Measurements from ENCODE around the gene CALM3. TPM values are rescaled to one million over a fixed set of nuclear protein-coding genes. Genes with fewer than 3 reads are reported as not detected.

The CALM3 gene
- total and polyA plus RNA-seq, 2 donors (not counting 3 experiments of a cell fraction or from before 2014, with no cell fraction given): 305 to 425 TPM

- dilution Hi-C loops (cut with MboI; ENCODE audit: extremely low pct_ligation_motif_present, low sequenced_read_pairs): no loop called here
- CTCF ChIA-PET: interaction anchor here (1.1 to 1.2 kb wide), 2 partner anchors 12 to 70 kb away, joined by 3 read pairs; no protein-coding TSS in a partner anchor
- no peak for FAIRE-seq
Observed at GRCh38 chr19:46591870-46592269, 9.3 kb upstream of the CALM3 start.

More at GRCh38 chr19:46591870-46592269, 9.3 kb upstream of the CALM3 start:
- POLR2A ChIA-PET: no interaction called here
- Histone ChIP-seq H3K27me3 (ENCODE audit: control insufficient read depth in 2 of 2, insufficient read depth in 2 of 2, low read length in 2 of 2) (no peaks in the 10 kb centered on the region), H3K4me1 (ENCODE audit: control insufficient read depth, extremely low read depth, insufficient read depth, low read length) (no peaks in the 10 kb centered on the region), H3K4me2 (ENCODE audit: insufficient read depth, low read length) (no peak overlapping the region), H3K36me3 (ENCODE audit: control insufficient read depth in 2 of 2, extremely low read depth in 1 of 2, insufficient read depth in 2 of 2, low read length in 2 of 2) (no peaks in the 10 kb centered on the region), H3K9me3 (replicated peaks; ENCODE audit: control insufficient read depth, insufficient read depth, low read length) (no peaks in the 10 kb centered on the region), H2AFZ (ENCODE audit: low read depth, low read length) (no peak overlapping the region), H3K4me3 (replicated peaks in 1 of 3; ENCODE audit: insufficient read depth in 1 of 3, low read depth in 1 of 3, low read length in 3 of 3) (no peak overlapping the region), H3K79me2 (ENCODE audit: control insufficient read depth, insufficient read depth, low read length) (no peaks in the 10 kb centered on the region), H4K20me1 (replicated peaks; ENCODE audit: control insufficient read depth, extremely low read depth, insufficient read depth, low read length) (no peaks in the 10 kb centered on the region), H3K27ac (ENCODE audit: insufficient read depth, low read depth, low read length) (no peak overlapping the region), H3K9ac (replicated peaks; ENCODE audit: extremely low read depth, insufficient read depth, low read length) (no peak overlapping the region), H3K9me1 (replicated peaks; ENCODE audit: control insufficient read depth, extremely low read depth, insufficient read depth, low read length) (no peaks in the 10 kb centered on the region)
- BruUV-seq (replicated peaks): no TSS peak
- DNase-seq (ENCODE audit: low read depth, low spot score): no peak
- no peak for TF ChIP-seq JUN (IDR thresholded peaks at IDR 0.05; ENCODE audit: borderline replicate concordance, insufficient read depth, insufficient read length, low read depth)
- no peak for TF ChIP-seq POLR2A (IDR thresholded peaks at IDR 0.05; ENCODE audit: low read depth, low read length)
- no peak for TF ChIP-seq POLR2AphosphoS5 (IDR thresholded peaks at IDR 0.05; ENCODE audit: insufficient read depth, low read depth, low read length)
- TF ChIP-seq, protein P1, sequence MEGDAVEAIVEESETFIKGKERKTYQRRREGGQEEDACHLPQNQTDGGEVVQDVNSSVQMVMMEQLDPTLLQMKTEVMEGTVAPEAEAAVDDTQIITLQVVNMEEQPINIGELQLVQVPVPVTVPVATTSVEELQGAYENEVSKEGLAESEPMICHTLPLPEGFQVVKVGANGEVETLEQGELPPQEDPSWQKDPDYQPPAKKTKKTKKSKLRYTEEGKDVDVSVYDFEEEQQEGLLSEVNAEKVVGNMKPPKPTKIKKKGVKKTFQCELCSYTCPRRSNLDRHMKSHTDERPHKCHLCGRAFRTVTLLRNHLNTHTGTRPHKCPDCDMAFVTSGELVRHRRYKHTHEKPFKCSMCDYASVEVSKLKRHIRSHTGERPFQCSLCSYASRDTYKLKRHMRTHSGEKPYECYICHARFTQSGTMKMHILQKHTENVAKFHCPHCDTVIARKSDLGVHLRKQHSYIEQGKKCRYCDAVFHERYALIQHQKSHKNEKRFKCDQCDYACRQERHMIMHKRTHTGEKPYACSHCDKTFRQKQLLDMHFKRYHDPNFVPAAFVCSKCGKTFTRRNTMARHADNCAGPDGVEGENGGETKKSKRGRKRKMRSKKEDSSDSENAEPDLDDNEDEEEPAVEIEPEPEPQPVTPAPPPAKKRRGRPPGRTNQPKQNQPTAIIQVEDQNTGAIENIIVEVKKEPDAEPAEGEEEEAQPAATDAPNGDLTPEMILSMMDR (IDR thresholded peaks at IDR 0.05; ENCODE audit: extremely low read depth in 1 of 2, insufficient read depth in 1 of 2, low read depth in 1 of 2, low read length in 2 of 2): no peak
- TF ChIP-seq EZH2 (IDR thresholded peaks at IDR 0.05; ENCODE audit: borderline replicate concordance, low read depth, low read length, severe bottlenecking): no peak
- TF ChIP-seq, protein P2, sequence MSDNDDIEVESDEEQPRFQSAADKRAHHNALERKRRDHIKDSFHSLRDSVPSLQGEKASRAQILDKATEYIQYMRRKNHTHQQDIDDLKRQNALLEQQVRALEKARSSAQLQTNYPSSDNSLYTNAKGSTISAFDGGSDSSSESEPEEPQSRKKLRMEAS (IDR thresholded peaks at IDR 0.05; ENCODE audit: insufficient read depth, insufficient read length): no peak
- TF ChIP-seq FOS (IDR thresholded peaks at IDR 0.05; ENCODE audit: borderline replicate concordance, insufficient read depth, low read length): no peak
- no peak for TF ChIP-seq MYC (IDR thresholded peaks at IDR 0.05; ENCODE audit: low read depth, low read length)
- TF ChIP-seq GATA2 (IDR thresholded peaks at IDR 0.05; ENCODE audit: insufficient read depth, insufficient read length, low read depth, low read length): no peak
- intact Hi-C loops (cut with micrococcal nuclease): no loop called here
